Activated naive CD8-positive, alpha-beta T cell (primary cell): ENCODE data around the gene DCP1B.

Experiments
- H3K27ac Mint-ChIP-seq: one replicate; pipeline ENCODE4 v1.8.0; 2021; ENCODE audit warnings: mixed read lengths
- H3K27me3 Mint-ChIP-seq: one replicate; pipeline ENCODE4 v1.8.0; 2021; ENCODE audit warnings: mixed read lengths
- H3K36me3 Mint-ChIP-seq: one replicate; pipeline ENCODE4 v1.8.0; 2021; ENCODE audit warnings: mixed read lengths
- H3K4me1 Mint-ChIP-seq: one replicate; pipeline ENCODE4 v1.8.0; 2021; ENCODE audit warnings: low read depth, mixed read lengths
- H3K4me3 Mint-ChIP-seq: one replicate; pipeline ENCODE4 v1.8.0; 2021; ENCODE audit warnings: mild to moderate bottlenecking, mixed read lengths
- H3K9me3 Mint-ChIP-seq: one replicate; pipeline ENCODE4 v1.8.0; 2021; ENCODE audit warnings: low read depth, mixed read lengths

The DCP1B gene

GRCh38 chr12:2004113-2004929 lies at the start of gene DCP1B:
TSS of gene DCP1B (minus strand) at chr12:2004457. CDS start at chr12:2004431, 26 bp downstream.
- Mint-ChIP-seq H3K4me3 (peak within 1 kb of the TSS; percentile 98), H3K27me3 (no peaks in the 10 kb centered on the region), H3K27ac (peak within 1 kb of the TSS; percentile 99), H3K36me3 (no peaks in the 10 kb centered on the region), H3K9me3 (no peaks in the 10 kb centered on the region), H3K4me1 (peaks cover 33% of the 10 kb centered on the region)

GRCh38 chr12:2053691-2054090 lies 49.4 kb upstream of the DCP1B start:
- H3K27me3 Mint-ChIP-seq = peaks cover 43% of the 10 kb centered on the region
- H3K4me3 Mint-ChIP-seq = no peak overlapping the region
- no peak overlapping the region for H3K27ac Mint-ChIP-seq
- no peaks in the 10 kb centered on the region for H3K36me3 Mint-ChIP-seq
- H3K9me3 Mint-ChIP-seq = no peaks in the 10 kb centered on the region
- H3K4me1 Mint-ChIP-seq = peaks cover 21% of the 10 kb centered on the region

GRCh38 chr12:2052826-2053678 lies 48.8 kb upstream of the DCP1B start, which contains the start of gene CACNA1C:
TSS of gene CACNA1C (plus strand) at chr12:2052987. CDS start at chr12:2053563, 576 bp downstream.
- Mint-ChIP-seq H3K27me3 (peaks cover 46% of the 10 kb centered on the region), H3K9me3 (no peaks in the 10 kb centered on the region), H3K27ac (no peak within 1 kb of the TSS), H3K4me3 (peak within 1 kb of the TSS; percentile 89), H3K4me1 (peaks cover 21% of the 10 kb centered on the region), H3K36me3 (no peaks in the 10 kb centered on the region)

- no peaks in the 10 kb centered on the region for H3K36me3 Mint-ChIP-seq
- H3K4me1 Mint-ChIP-seq = peaks cover 21% of the 10 kb centered on the region
- peak overlapping the region; percentile 74 for H3K4me3 Mint-ChIP-seq
- H3K27me3 Mint-ChIP-seq = peaks cover 45% of the 10 kb centered on the region
- no peaks in the 10 kb centered on the region for H3K9me3 Mint-ChIP-seq
- no peak overlapping the region for H3K27ac Mint-ChIP-seq
These were observed 47.7 kb upstream of the DCP1B start for GRCh38 chr12:2051700-2052621.

GRCh38 chr12:2049604-2050540 lies 45.6 kb upstream of the DCP1B start:
- Mint-ChIP-seq H3K4me3 (no peak overlapping the region), H3K27ac (no peak overlapping the region)

GRCh38 chr12:2047752-2048151 lies 43.5 kb upstream of the DCP1B start:
- Mint-ChIP-seq H3K4me1 (peaks cover 11% of the 10 kb centered on the region), H3K36me3 (no peaks in the 10 kb centered on the region), H3K27me3 (peaks cover 37% of the 10 kb centered on the region), H3K9me3 (no peaks in the 10 kb centered on the region), H3K4me3 (no peak overlapping the region), H3K27ac (no peak overlapping the region)

More at GRCh38 chr12:2049604-2050540, 45.6 kb upstream of the DCP1B start:
- Mint-ChIP-seq H3K9me3 (no peaks in the 10 kb centered on the region), H3K36me3 (no peaks in the 10 kb centered on the region), H3K4me1 (peaks cover 21% of the 10 kb centered on the region), H3K27me3 (peaks cover 38% of the 10 kb centered on the region)

- H3K27me3 Mint-ChIP-seq = peaks cover 39% of the 10 kb centered on the region
- no peak overlapping the region for H3K27ac Mint-ChIP-seq
- H3K36me3 Mint-ChIP-seq = no peaks in the 10 kb centered on the region
- no peaks in the 10 kb centered on the region for H3K9me3 Mint-ChIP-seq
- H3K4me1 Mint-ChIP-seq = peaks cover 8% of the 10 kb centered on the region
- H3K4me3 Mint-ChIP-seq = no peak overlapping the region
These were observed 42.7 kb upstream of the DCP1B start for GRCh38 chr12:2046957-2047356.

GRCh38 chr12:2044165-2044564 lies 39.9 kb upstream of the DCP1B start:
- H3K36me3 Mint-ChIP-seq = no peaks in the 10 kb centered on the region
- H3K27ac Mint-ChIP-seq = no peak overlapping the region
- no peak overlapping the region for H3K4me3 Mint-ChIP-seq
- H3K27me3 Mint-ChIP-seq = peaks cover 27% of the 10 kb centered on the region
- no peaks in the 10 kb centered on the region for H3K9me3 Mint-ChIP-seq
- no peaks in the 10 kb centered on the region for H3K4me1 Mint-ChIP-seq

- Mint-ChIP-seq H3K4me1 (no peaks in the 10 kb centered on the region), H3K9me3 (no peaks in the 10 kb centered on the region), H3K4me3 (no peak overlapping the region), H3K36me3 (no peaks in the 10 kb centered on the region), H3K27ac (no peak overlapping the region), H3K27me3 (peaks cover 21% of the 10 kb centered on the region)
These were observed 38.8 kb upstream of the DCP1B start for GRCh38 chr12:2043054-2043453.

GRCh38 chr12:2039034-2039433 lies 34.8 kb upstream of the DCP1B start:
- H3K4me1 Mint-ChIP-seq = peaks cover 12% of the 10 kb centered on the region
- H3K4me3 Mint-ChIP-seq = no peak overlapping the region
- peaks cover 18% of the 10 kb centered on the region for H3K27me3 Mint-ChIP-seq
- no peaks in the 10 kb centered on the region for H3K9me3 Mint-ChIP-seq
- no peaks in the 10 kb centered on the region for H3K36me3 Mint-ChIP-seq
- H3K27ac Mint-ChIP-seq = no peak overlapping the region

- Mint-ChIP-seq H3K9me3 (no peaks in the 10 kb centered on the region), H3K4me3 (peak overlapping the region; percentile 74), H3K27me3 (peaks cover 10% of the 10 kb centered on the region), H3K4me1 (peaks cover 12% of the 10 kb centered on the region), H3K27ac (no peak overlapping the region), H3K36me3 (no peaks in the 10 kb centered on the region)
These were observed 31.3 kb upstream of the DCP1B start for GRCh38 chr12:2035431-2036055.

GRCh38 chr12:2034633-2035430 lies 30.6 kb upstream of the DCP1B start:
- H3K4me1 Mint-ChIP-seq = peaks cover 12% of the 10 kb centered on the region
- H3K27ac Mint-ChIP-seq = peak overlapping the region; percentile 30
- H3K27me3 Mint-ChIP-seq = peaks cover 9% of the 10 kb centered on the region
- H3K4me3 Mint-ChIP-seq = peak overlapping the region; percentile 74
- H3K9me3 Mint-ChIP-seq = no peaks in the 10 kb centered on the region
- no peaks in the 10 kb centered on the region for H3K36me3 Mint-ChIP-seq
